ENCODE measurements around the gene SLC25A12.

GRCh38 chr2:171807119-171807518 lies 86.9 kb downstream of the SLC25A12 start:
- no peak for TF ChIP-seq CTCF (IDR thresholded peaks at IDR 0.05 in 8 of 11, conservative IDR thresholded peaks at IDR 0.05 in 3 of 11)
- TF ChIP-seq POLR2A (IDR thresholded peaks at IDR 0.05), result no peak
- TF ChIP-seq POLR2AphosphoS5 (IDR thresholded peaks at IDR 0.05), result no peak

Data from spleen (tissue), 7 donors.